HG03196 (cell line): ENCODE data around the gene PTPRO.

ENCODE experiments used
- ATAC-seq: cut with Tn5 transposase; IDR thresholded peaks from one replicate; pipeline ENCODE4 v1.9.1; 2021; ENCODE audit not compliant: unreplicated experiment

Gene PTPRO

GRCh38 chr12:15322164-15323061 lies at the start of gene PTPRO:
TSS of gene PTPRO (plus strand) at chr12:15322508.
- ATAC-seq, result no peak

DNA sequence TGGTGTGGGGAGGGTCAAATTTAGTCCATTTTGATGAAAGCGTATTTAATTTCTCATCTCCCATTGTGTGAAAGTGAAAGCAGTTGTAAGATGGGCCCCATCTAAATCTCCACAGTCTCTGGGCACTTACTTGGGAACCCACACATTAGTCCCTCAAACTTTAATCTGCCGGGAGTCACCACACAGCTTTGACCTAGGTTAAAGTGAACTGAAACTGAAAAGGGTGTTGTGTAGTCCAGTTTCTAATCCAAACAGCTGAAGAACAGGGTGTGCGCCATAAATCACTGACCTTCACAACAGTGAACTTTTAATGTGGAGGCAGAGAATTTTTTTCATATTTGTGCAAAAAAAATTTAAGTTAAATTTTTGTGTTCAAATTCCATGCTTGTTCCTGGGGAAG lies 48.4 kb upstream of the PTPRO start:
- ATAC-seq, result no peak

DNA sequence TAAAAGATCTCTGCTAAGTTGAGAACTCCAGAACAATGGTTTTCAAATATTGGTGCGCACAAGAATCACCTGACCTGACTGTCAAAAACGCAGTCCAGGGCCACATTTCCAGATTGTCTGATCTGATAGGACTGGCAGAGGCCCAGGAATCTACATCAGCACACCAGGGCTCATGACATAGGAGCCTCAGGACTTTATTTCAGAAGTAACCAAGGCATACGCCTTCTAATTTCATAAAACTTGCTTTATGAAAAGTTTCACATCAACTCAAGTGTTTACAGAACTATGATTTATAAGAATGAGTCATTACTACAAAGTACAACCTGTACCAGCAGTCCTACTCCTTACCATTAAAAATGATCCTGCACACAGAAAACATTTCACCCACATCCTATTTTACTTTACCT lies 47.7 kb upstream of the PTPRO start:
- no peak for ATAC-seq

DNA sequence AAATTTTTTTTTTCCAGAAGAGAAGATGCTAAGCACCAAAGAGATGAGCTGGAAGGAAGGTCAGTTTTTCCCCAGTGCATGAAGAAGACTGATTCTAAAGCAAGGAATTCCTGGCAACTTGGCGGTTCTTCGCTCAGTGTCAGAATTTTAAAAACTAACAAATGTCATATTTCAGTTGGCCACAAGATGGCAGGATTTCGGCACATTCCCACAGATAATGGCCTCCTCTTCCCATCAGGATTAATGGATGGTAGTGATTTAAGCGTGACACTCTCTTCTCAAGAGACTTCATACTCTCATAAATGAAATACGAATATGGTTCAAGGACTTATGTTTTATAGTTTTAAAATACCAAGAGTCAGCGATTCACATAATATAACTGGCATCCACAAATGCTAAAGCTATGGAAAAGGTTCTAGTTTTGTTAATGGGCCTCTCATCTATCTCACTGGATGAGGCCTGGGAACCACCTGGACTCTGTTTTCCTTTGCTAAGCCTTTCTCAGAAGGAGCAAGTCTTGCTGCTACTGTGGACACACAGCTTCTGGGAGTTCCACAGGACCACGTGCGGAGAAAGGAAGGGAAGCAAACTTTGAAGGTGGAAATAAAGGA lies 46.1 kb upstream of the PTPRO start:
- ATAC-seq, result no peak

DNA sequence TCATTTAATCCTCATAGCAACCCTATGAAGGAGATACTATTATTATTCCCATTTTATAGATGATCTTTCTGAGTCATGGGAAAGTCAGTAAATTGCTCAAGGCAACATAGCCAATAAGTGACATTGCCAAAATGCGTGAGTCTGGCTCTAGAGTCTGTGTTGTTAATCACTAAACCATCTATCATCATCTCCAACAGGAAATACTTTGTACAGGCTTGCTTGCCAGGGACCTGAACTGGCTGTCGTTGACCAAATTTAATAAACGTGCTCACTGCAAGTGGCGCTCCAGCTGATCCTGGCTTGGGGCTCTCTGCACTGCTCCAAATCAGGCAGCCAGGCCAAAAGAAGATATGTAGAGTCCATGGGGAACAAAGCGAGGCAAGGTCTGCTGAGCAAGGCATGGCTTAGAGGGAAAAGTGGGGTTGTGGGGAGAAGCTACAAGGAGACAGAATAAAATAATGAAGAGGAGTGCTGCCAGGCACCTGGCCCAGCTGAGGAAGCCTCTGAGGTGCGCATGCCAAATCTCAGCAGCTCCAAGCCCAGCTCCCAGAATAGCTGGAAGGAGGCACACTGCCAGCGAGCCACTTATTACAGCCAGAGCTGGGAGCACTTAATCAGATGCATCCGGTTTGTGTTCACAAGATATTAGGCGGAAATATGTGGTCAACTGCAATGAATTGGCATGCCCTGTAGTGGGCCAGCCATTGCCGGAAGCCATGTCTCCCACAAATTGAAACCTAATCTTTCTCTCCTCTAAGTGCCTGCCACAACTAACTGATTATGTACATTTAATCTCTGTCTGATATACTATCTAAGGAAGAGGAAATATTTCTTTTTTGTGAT lies 43.3 kb upstream of the PTPRO start:
- peak; percentile 98 for ATAC-seq

GRCh38 chr12:15280930-15281329 lies 41.4 kb upstream of the PTPRO start:
- ATAC-seq, result no peak

DNA sequence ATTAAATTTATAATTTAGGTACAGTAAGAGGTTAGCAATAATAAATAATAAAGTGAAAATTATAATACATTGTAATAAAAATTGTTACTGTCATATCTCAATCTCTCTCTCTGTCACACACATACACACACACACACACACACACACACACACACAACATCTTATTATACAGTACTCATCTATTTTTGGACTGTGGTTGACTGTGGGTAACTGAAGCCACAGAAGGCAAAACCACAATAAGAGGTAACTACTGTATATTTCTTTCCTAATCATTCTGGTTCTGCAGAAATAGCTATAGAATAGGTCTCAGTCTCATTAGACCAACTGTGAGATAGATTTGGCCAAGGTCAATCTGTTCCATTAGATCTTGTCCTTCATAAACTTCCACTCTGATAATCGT lies 33.1 kb upstream of the PTPRO start:
- ATAC-seq, result no peak

DNA sequence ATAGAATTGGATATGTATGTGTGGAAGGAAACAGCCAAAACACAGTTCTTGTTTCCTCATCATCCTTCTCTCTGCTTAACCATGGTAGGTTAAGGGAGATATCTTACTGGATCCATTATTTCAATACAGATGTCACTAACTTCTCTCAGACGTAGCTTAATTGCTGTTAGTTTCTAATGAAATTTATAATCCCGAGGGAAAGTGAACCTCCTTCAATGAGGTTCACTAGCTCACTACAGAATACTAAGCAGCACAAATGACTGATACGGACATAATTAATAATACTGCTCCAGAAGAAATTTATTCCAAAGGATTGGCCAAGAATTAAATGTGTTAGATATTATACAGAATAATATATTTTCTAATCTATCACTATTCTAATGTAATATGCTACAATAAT lies 28.6 kb upstream of the PTPRO start:
- no peak for ATAC-seq

- no peak for ATAC-seq
Measured at GRCh38 chr12:15299947-15300346, 22.4 kb upstream of the PTPRO start.

DNA sequence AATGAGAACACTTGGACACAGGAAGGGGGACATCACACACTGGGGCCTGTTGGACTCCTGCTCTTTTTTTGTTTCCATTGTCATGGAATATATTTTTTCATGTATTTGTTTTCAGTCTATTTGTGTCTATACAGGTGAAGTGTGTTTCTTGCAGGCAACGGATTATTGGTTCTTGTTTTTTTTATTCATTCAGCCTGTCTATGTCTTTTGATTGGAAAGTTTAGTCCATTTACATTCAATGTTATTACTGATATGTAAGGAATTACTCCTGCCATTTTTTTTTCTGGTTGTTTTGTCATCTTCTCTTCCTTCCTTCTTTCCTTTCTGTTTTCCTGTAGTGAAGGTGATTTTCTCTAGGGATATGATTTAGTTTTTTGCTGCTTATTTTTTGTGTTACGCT lies 18.0 kb upstream of the PTPRO start:
- no peak for ATAC-seq

DNA sequence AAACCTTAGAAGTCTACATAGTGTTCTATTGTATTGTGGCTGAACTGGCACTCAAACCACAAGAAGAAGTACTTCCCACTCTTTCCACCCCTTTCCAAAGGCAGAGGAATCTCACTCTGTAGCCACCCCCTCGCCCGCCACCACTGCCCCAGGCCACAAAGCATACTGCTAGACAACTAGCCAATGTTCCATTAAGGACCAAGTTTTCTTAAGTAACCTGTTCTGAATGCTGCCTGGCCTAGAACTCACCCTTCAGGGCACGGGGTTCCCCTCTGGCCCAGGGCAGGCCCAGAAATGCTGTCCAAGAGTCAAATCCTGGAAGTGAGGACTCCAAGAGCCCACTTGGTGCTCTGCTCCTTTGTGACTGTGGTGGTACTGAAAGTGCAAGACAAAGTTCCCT lies 15.7 kb upstream of the PTPRO start:
- ATAC-seq, result no peak

GRCh38 chr12:15307079-15307478 lies 15.2 kb upstream of the PTPRO start:
- ATAC-seq, result no peak

DNA sequence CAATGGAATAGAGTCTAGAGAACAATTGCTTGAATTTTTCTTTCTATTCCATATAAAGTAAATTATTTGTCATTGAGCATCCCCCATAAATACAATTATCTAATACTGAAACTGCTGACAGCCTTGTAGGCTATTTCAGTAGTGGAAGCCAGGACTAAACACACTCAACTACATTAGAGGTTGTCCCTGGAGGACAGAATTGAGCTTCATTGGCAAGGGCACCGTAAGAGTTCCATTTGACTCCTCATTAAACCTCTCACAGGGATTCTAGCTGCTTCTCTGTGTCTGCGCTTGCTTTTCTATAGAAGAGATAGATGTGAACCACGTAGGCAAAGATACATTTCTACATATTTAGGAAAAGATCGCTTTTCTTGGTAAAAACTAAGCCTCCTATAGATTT lies 3.5 kb upstream of the PTPRO start:
- no peak for ATAC-seq

DNA sequence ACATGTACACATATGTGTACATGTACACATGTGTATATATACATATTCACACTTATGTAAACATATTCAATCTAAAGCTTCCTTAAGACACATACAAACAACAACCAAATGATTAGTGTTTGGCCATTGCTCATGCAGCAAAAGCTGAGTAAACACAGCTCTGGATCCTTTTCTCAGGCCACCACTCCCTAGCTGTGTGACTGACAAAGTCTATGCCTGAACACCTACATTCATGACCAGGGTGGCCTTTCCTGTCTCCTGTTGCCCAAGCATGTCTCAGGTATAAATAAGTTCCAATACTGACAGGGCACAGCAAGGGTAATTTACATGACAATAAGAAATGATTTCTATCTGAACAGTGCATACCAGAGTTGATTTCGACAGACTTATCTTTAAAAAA lies 1.4 kb upstream of the PTPRO start:
- ATAC-seq, result no peak

GRCh38 chr12:15323480-15323879 lies 1.2 kb downstream of the PTPRO start:
- no peak for ATAC-seq

DNA sequence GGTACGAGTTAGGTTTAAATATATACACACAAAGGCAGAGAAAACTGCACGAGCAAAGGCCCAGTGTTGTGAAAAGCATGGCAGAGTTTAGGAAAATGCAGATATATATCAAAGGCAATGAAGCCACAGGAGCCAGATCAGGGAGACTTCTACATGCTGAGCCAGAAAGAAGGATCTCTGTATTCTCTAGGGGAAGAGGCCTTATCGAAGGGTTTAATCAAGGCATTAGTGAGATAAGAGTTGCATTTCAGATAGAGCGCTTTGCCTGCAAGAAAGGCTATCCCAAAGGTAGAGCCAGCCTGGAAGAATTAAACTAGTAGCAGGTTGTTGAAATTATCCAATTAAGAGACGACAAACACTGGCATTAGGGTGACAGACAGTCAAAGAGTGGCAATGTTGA lies 7.6 kb downstream of the PTPRO start:
- no peak for ATAC-seq

DNA sequence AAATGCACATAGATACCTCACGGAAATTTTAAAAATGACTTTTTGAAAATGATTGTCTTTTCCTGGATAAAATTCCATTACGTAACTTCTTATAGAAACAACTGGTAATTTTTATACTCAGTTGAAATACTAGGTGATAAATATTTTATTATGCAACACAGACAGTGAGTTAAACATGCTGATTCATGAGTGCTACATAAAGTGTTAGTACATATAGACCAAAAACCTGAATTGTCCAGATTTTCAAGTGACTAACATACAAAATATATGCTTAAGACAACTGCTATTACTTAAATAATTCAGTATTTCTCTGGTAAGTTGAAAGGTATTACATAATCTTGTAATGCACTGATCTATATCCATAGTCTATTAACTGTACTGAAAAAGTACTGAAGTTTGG lies 11.9 kb downstream of the PTPRO start:
- no peak for ATAC-seq

GRCh38 chr12:15335959-15336358 lies 13.7 kb downstream of the PTPRO start:
- ATAC-seq, result no peak

GRCh38 chr12:15336768-15337553 lies 14.7 kb downstream of the PTPRO start:
- ATAC-seq, result no peak

DNA sequence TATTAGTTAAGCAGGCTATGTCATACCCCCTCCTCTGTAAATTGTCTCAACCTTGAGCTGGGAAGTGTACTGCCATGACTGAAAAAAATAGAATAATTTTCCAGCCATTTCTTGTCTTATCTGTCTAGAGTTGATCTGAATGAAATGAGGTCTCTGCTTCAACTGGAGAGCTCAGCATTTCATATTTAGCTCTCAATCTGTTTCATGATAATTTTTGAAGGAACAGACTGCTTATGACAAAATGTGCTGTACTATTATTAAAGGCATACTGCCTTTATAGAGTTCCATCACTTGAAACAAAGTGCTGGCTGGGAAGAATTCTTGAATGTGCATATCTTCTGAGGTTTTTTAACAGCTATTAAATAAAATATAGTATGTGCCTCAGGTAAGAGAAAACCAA lies 19.1 kb downstream of the PTPRO start:
- ATAC-seq, result no peak

DNA sequence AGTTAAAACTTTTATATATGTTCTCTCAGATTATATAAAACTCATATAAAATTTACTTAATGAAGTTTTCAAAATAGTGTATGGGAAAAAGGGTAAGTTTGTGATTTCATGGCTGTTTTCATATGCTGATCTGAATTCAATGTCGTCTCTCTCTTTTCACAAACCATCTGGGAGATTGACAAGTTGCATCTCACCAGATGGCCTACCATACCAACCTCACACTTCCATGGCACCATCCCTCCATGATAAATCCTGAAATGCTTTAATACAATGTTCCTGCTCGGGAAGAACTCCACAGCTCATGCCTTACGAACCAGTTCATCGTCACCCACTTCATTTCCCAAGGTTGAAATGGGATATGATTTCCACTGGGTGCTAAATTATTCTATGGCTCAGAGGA lies 22.3 kb downstream of the PTPRO start:
- no peak for ATAC-seq
